ENCODE measurements around the gene MYBPC2. TPM values are rescaled to one million over a fixed set of nuclear protein-coding genes. Genes with fewer than 3 reads are reported as not detected.

The MYBPC2 gene
- polyA plus RNA-seq, 1 of the 3 experiments (the other 2 are of a cell fraction): not detected

DNA sequence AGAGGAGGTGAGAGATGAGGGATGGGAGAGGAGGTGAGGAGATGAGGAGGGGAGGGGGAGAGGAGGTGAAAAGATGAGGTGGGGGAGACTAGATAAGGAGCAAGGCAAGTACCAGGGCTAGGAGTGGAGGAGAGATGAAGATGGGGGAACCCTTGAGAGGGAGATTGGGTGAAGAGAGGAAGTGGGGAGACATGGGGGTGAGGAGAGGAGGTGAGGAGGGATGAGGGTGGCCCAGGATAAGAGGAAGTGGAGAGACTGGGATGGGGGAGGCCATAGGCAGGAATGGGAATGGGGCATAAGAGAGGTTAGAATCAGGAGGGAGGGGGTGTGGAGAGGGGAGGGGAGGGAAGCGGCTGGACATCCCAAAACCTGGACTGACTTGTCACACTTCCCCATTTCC lies 26.9 kb downstream of the MYBPC2 start:
- CTCF ChIA-PET: interaction anchor here (1.7 to 4.4 kb wide), 3 partner anchors 14 to 102 kb away, joined by 6 to 34 read pairs (median 6); no protein-coding TSS in a partner anchor

More for the DNA sequence above, 26.9 kb downstream of the MYBPC2 start:
- Histone ChIP-seq H4K20me1 (ENCODE audit: insufficient read depth) (no peaks in the 10 kb centered on the region), H3K9me2 (no peaks in the 10 kb centered on the region), H3K27ac (ENCODE audit: low read depth in 2 of 2, low read length in 1 of 2) (no peak overlapping the region), H2AFZ (ENCODE audit: low read depth) (no peak overlapping the region), H3K36me3 (replicated peaks in 1 of 2; ENCODE audit: control insufficient read depth in 1 of 2, insufficient read depth in 2 of 2, low read length in 1 of 2) (no peaks in the 10 kb centered on the region), H3K4me3 (ENCODE audit: low read depth in 2 of 2, low read length in 1 of 2) (no peak overlapping the region), H3K9me3 (no peaks in the 10 kb centered on the region), H3K4me1 (ENCODE audit: control insufficient read depth in 1 of 2, insufficient read depth in 2 of 2, low read depth in 1 of 2, low read length in 1 of 2) (peaks cover 0 to 4% of the 10 kb centered on the region in 2 experiments; a peak in 1 of 4 replicates), H3K4me2 (no peak overlapping the region), H3K27me3 (ENCODE audit: insufficient read depth) (peaks cover 5% of the 10 kb centered on the region; the same call in 1 of the 2 replicates), H3K79me2 (ENCODE audit: insufficient read depth) (no peaks in the 10 kb centered on the region), H3K9ac (no peak overlapping the region), H3F3A (replicated peaks; ENCODE audit: insufficient read depth) (no peaks in the 10 kb centered on the region)
- no peak for DNase-seq
- TF ChIP-seq GATA2 (CRISPR knock-in tag; IDR thresholded peaks at IDR 0.05) (no peak), JUND (IDR thresholded peaks at IDR 0.05) (no peak), EP300 (IDR thresholded peaks at IDR 0.05; ENCODE audit: borderline replicate concordance in 1 of 2, low read depth in 1 of 2, low read length in 1 of 2) (no peak), FOXJ3 (CRISPR knock-in tag; IDR thresholded peaks at IDR 0.05) (no peak), TEAD4 (IDR thresholded peaks at IDR 0.05; ENCODE audit: borderline replicate concordance, insufficient read depth) (no peak), TAF1 (IDR thresholded peaks at IDR 0.05; ENCODE audit: borderline replicate concordance, low read depth, low read length) (no peak), NFIC (IDR thresholded peaks at IDR 0.05; ENCODE audit: borderline replicate concordance) (no peak), MEF2A (IDR thresholded peaks at IDR 0.05; ENCODE audit: borderline replicate concordance, low read depth) (no peak), CHD2 (IDR thresholded peaks at IDR 0.05; ENCODE audit: low read length, partially characterized antibody) (no peak), TCF12 (IDR thresholded peaks at IDR 0.05) (no peak), RFX5 (IDR thresholded peaks at IDR 0.05; ENCODE audit: low read length) (no peak), SIN3A (IDR thresholded peaks at IDR 0.05; ENCODE audit: borderline replicate concordance, low read depth, low read length) (no peak), MXI1 (IDR thresholded peaks at IDR 0.05; ENCODE audit: low read depth, low read length) (no peak), NRF1 (IDR thresholded peaks at IDR 0.05; ENCODE audit: low read depth, low read length) (no peak), GABPA (IDR thresholded peaks at IDR 0.05; ENCODE audit: low read depth) (no peak)
- TF ChIP-seq, protein P1, sequence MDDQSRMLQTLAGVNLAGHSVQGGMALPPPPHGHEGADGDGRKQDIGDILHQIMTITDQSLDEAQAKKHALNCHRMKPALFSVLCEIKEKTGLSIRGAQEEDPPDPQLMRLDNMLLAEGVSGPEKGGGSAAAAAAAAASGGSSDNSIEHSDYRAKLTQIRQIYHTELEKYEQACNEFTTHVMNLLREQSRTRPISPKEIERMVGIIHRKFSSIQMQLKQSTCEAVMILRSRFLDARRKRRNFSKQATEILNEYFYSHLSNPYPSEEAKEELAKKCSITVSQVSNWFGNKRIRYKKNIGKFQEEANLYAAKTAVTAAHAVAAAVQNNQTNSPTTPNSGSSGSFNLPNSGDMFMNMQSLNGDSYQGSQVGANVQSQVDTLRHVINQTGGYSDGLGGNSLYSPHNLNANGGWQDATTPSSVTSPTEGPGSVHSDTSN (IDR thresholded peaks at IDR 0.05): no peak
- TF ChIP-seq, protein P2, sequence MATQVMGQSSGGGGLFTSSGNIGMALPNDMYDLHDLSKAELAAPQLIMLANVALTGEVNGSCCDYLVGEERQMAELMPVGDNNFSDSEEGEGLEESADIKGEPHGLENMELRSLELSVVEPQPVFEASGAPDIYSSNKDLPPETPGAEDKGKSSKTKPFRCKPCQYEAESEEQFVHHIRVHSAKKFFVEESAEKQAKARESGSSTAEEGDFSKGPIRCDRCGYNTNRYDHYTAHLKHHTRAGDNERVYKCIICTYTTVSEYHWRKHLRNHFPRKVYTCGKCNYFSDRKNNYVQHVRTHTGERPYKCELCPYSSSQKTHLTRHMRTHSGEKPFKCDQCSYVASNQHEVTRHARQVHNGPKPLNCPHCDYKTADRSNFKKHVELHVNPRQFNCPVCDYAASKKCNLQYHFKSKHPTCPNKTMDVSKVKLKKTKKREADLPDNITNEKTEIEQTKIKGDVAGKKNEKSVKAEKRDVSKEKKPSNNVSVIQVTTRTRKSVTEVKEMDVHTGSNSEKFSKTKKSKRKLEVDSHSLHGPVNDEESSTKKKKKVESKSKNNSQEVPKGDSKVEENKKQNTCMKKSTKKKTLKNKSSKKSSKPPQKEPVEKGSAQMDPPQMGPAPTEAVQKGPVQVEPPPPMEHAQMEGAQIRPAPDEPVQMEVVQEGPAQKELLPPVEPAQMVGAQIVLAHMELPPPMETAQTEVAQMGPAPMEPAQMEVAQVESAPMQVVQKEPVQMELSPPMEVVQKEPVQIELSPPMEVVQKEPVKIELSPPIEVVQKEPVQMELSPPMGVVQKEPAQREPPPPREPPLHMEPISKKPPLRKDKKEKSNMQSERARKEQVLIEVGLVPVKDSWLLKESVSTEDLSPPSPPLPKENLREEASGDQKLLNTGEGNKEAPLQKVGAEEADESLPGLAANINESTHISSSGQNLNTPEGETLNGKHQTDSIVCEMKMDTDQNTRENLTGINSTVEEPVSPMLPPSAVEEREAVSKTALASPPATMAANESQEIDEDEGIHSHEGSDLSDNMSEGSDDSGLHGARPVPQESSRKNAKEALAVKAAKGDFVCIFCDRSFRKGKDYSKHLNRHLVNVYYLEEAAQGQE (IDR thresholded peaks at IDR 0.05; ENCODE audit: low read depth, low read length): no peak
- TF ChIP-seq, protein P3, sequence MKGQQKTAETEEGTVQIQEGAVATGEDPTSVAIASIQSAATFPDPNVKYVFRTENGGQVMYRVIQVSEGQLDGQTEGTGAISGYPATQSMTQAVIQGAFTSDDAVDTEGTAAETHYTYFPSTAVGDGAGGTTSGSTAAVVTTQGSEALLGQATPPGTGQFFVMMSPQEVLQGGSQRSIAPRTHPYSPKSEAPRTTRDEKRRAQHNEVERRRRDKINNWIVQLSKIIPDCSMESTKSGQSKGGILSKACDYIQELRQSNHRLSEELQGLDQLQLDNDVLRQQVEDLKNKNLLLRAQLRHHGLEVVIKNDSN (IDR thresholded peaks at IDR 0.05; ENCODE audit: borderline replicate concordance, low read depth): no peak
- TF ChIP-seq, protein P4, sequence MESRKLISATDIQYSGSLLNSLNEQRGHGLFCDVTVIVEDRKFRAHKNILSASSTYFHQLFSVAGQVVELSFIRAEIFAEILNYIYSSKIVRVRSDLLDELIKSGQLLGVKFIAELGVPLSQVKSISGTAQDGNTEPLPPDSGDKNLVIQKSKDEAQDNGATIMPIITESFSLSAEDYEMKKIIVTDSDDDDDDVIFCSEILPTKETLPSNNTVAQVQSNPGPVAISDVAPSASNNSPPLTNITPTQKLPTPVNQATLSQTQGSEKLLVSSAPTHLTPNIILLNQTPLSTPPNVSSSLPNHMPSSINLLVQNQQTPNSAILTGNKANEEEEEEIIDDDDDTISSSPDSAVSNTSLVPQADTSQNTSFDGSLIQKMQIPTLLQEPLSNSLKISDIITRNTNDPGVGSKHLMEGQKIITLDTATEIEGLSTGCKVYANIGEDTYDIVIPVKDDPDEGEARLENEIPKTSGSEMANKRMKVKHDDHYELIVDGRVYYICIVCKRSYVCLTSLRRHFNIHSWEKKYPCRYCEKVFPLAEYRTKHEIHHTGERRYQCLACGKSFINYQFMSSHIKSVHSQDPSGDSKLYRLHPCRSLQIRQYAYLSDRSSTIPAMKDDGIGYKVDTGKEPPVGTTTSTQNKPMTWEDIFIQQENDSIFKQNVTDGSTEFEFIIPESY (IDR thresholded peaks at IDR 0.05; ENCODE audit: borderline replicate concordance, low read depth): no peak
- TF ChIP-seq, protein P5, sequence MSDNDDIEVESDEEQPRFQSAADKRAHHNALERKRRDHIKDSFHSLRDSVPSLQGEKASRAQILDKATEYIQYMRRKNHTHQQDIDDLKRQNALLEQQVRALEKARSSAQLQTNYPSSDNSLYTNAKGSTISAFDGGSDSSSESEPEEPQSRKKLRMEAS (IDR thresholded peaks at IDR 0.05; ENCODE audit: low read depth): no peak
- POLR2A ChIA-PET: interaction anchor here (0.9 kb wide), 1 partner anchor 75 kb away, joined by 4 read pairs; no protein-coding TSS in a partner anchor
- WGBS (ENCODE audit: low lambda C conversion rate): 85% methylated on average over 1 of the region's 1 CpG

Data from SK-N-SH (cell line).